H7 (cell line): ENCODE results near the gene ACMSD. TPM values are rescaled to one million over a fixed set of nuclear protein-coding genes. Genes with fewer than 3 reads are reported as not detected.
"Not testable (repeated sequence)": the region's sequence is repeated elsewhere in the genome, so short reads cannot be mapped to it uniquely, and the experiment has no call there.

ENCODE experiments used
- DNase-seq: peaks from one replicate; pipeline ENCODE4 v3.0.0; 2012
- H3K27me3 ChIP-seq: 2 replicates; pipeline ENCODE4 v1.6.0; 2011; ENCODE audit warnings: mild to moderate bottlenecking, low read length; ENCODE audit not compliant: control insufficient read depth, insufficient read depth
- H3K36me3 ChIP-seq: replicated peaks from 2 replicates; pipeline ENCODE4 v1.5.1; 2011; ENCODE audit warnings: low read length; ENCODE audit not compliant: control insufficient read depth, insufficient read depth
- H3K4me3 ChIP-seq: 2 replicates; pipeline ENCODE4 v1.5.1; 2011; ENCODE audit warnings: low read depth, mild to moderate bottlenecking, control low read depth, low read length, moderate library complexity; ENCODE audit not compliant: insufficient read depth
- total RNA-seq: library from RNA; depleted of rRNA; stranded (reverse); fragments of >200 nt; shearing (Covaris generic); gene quantifications from 2 replicates; pipeline ENCODE4 v1.2.3, GENCODE V29; 2014; rRNA removed

Gene ACMSD
- not detected in 2 replicates for total RNA-seq

DNA sequence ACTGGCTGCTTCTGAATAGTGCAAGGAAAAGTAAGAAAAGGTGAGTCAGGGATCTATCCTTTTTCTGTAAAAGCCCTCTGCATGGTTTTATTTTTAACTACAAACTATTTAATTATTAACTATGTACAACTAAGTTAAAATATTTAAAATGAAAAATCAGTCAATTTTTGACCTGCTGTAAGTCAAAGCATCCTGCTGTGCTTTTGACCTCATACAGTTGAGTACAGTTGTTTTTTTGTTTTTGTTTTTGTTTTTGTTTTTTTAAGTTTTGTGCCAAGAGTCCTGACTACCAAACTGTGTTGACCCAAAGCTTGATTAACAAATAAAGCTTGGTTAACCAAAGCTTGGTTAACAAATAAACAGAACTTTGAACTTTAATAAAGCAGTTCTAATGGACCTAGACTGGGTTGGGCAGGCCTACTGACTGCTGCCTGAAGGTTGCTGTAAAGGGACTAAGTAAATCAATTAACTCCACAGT lies at the start of gene ACMSD:
Gene ACMSD, plus strand, starts transcription at position 474 of the 478 bp plus-strand sequence. CDS start 67 bp downstream, outside the sequence.
- DNase-seq, result no peak
- no peaks in the 10 kb centered on the region for H3K36me3 ChIP-seq
- H3K27me3 ChIP-seq, result no peaks in the 10 kb centered on the region
- H3K4me3 ChIP-seq, result no peak within 1 kb of the TSS

DNA sequence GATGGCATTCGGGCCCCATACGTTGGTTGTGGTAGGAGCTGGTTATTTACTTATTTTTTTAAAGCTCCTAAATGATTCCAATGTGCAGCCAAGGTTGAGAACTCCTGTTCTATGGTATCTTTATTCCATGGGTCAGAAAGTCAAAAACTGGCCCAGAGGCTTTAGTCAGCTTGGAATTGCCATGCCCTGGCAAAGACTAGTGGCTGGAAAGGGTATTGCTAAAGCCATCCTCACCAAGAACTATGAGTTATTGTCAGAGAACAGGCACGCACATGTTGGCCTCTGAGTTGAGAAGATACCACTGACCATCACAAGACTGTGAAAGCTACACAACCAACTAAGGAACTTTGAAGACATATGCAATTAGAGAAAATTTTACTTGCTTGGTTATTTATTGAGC lies 47.9 kb upstream of the ACMSD start:
- H3K4me3 ChIP-seq, result no peak overlapping the region
- H3K27me3 ChIP-seq, result no peaks in the 10 kb centered on the region
- peak; percentile 13 for DNase-seq
- H3K36me3 ChIP-seq, result no peaks in the 10 kb centered on the region

DNA sequence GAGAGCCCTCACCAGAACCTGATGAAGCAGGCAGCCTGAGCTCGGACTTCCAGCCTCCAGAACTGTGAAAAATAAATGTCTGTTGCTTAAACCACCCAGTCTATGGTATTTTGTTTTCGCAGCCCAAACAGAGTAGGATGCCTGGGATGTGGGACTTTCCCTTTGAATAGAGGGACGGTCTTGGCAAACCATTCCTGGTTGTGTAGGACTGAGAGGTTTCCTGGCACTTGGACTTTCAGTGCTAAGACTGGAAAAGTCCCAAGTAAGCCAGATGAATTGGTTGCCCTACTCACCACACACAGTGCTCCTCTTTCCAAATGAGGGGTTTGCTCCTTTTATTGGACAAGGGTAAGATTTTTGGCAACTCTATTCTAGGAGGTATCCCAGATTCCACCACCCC lies 46.8 kb upstream of the ACMSD start:
- no peak for DNase-seq
- H3K27me3 ChIP-seq, result no peaks in the 10 kb centered on the region
- H3K36me3 ChIP-seq, result no peaks in the 10 kb centered on the region
- H3K4me3 ChIP-seq, result no peak overlapping the region

DNA sequence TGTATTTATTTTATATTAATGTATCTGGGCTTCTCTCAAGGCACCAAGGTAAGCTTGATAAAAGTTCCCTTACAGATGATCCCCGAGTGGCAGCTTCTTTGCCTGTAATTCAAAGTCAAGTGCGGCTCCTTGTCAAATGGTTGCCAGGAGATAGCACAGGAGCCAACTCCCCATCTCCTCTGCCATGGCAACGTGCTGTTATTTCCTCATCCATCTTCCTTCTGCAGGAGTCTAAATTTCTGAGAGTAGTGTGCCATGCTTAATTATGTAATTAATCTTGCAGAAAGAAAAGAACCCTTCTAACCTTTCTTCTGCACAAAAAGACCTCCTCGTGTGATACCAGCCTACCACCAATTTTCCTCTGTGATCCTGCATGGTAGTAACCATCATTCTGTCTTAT lies 46.2 kb upstream of the ACMSD start:
- no peaks in the 10 kb centered on the region for H3K36me3 ChIP-seq
- no peak for DNase-seq
- H3K27me3 ChIP-seq, result no peaks in the 10 kb centered on the region
- no peak overlapping the region for H3K4me3 ChIP-seq

DNA sequence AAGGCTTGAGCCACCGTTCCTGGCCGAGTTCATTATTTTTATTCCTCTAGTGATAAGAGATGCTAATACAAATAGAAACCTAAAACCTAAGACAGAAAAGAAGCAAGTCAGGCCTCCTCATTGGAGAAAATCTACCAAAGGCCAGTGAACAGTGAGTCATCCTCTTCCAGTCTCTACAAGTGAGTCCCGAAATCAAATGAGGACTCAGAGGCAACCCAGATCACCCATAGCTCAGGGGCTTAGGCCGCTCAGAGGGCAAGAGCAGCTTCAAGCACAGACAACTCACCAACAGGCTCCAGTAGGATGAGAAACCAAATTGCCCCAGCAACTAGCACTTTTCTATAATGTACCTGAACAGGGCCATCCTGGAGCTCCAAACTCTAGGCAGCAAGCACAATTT lies 42.7 kb upstream of the ACMSD start:
- Histone ChIP-seq H3K27me3 (no peaks in the 10 kb centered on the region), H3K36me3 (no peaks in the 10 kb centered on the region), H3K4me3 (no peak overlapping the region)
- no peak for DNase-seq

DNA sequence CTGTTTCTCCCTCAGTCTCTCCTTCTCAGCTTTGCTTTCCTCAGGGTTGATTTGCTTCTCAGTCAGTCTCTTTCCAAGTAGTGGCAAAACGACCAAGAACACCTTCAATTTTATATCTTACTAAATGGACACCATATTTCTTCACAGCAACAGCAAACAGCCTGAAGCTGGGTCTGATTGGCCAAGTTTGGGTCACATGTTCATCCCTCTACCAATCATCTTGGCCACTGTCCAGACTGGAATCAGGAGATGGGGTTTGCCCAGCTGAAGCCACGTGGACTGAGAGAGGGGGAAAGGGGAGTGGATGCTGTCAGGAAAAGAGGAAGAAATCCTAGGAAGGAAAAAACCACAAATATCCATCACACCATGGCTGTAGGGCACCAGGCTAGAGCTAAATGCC lies 42.0 kb upstream of the ACMSD start:
- DNase-seq, result no peak
- Histone ChIP-seq H3K36me3 (no peaks in the 10 kb centered on the region), H3K4me3 (no peak overlapping the region), H3K27me3 (no peaks in the 10 kb centered on the region)

DNA sequence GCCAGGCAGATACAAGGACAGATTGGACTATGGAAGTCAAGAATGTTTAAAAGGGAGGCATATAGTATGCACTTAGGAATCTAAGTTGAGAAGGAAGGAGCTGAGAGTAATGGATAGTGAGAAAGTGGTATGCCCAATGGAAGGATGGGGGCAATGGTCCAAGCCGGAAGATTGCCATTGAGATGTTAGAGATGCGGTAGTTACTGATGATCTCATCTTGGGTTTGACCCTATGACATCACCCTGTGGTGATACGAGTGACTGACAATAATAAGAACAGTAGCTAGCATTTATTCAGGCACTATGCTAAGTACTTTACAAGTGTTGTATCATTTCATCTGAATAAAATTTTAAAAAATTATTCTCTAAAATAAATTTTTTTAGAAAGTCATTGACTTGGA lies 38.5 kb upstream of the ACMSD start:
- H3K4me3 ChIP-seq, result no peak overlapping the region
- no peaks in the 10 kb centered on the region for H3K27me3 ChIP-seq
- no peak for DNase-seq
- no peaks in the 10 kb centered on the region for H3K36me3 ChIP-seq

DNA sequence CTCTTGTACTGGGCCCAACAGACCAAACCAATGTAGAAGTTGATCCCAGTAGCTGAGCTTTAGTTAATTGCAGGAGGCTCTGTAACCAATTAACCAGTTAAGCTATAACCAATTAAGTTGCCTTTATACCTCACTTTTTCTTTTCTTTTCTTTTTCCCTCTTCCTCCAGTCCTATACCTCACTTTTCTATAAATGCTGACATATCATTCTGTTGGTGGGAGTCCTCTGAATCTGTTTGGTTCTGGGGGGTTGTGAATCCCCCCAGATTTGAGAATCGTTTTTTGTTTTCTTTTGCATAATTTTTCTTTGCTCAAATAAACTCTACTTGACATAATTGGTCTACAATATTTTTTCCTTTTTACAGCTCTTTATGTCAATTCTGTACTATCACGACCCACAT lies 38.1 kb upstream of the ACMSD start:
- no peaks in the 10 kb centered on the region for H3K27me3 ChIP-seq
- no peak for DNase-seq
- no peaks in the 10 kb centered on the region for H3K36me3 ChIP-seq
- no peak overlapping the region for H3K4me3 ChIP-seq

DNA sequence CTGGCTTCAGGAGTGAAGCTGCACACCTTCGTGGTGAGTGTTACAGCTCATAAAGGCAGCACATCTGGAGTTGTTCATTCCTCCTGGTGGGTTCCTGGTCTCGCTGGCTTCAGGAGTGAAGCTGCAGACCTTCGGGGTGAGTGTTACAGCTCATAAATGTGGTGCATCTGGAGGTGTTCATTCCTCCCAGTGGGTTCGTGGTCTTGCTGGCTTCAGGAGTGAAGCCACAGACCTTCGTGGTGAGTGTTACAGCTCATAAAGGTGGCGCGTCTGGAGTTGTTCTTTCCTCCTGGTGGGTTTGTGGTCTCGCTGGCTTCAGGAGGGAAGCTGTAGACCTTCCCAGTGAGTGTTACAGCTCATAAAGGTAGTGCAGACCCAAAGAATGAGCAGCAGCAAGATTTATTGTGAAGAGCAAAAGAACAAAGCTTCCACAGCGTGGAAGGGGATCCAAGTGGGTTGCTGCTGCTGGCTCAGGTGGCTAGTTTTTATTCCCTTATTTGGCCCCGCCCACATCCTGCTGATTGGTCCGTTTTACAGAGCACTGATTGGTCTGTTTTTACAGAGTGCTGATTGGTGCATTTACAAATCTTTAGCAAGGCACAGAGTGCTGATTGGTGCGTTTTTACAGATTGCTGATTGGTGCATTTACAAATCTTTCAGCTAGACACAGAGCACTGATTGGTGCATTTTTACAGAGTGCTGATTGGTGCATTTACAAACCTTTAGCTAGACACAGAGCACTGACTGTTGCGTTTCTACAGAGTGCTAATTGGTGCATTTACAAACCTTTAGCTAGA lies 34.6 kb upstream of the ACMSD start:
- DNase-seq, H3K27me3 ChIP-seq, H3K36me3 ChIP-seq, H3K4me3 ChIP-seq: not testable (repeated sequence)

DNA sequence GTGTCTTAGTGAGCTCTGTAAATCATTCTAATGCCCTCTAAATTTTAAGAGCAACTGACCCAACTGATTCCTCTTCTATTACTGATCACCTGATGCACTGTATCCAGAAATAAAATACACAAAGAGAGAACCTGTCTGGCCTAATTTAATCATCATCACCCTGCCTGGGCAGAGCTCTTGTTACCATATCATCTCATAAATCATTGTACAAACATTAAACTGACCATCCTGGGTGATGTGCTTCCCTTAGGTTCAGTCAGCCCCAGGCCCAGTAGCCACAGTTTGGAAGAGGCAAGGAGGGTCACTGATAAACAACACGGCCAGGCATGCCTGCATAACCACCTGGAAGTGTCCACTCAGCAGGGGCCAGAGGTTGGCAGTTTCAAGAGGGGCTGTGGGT lies 22.7 kb upstream of the ACMSD start:
- Histone ChIP-seq H3K27me3 (no peaks in the 10 kb centered on the region), H3K36me3 (no peaks in the 10 kb centered on the region), H3K4me3 (no peak overlapping the region)
- no peak for DNase-seq

DNA sequence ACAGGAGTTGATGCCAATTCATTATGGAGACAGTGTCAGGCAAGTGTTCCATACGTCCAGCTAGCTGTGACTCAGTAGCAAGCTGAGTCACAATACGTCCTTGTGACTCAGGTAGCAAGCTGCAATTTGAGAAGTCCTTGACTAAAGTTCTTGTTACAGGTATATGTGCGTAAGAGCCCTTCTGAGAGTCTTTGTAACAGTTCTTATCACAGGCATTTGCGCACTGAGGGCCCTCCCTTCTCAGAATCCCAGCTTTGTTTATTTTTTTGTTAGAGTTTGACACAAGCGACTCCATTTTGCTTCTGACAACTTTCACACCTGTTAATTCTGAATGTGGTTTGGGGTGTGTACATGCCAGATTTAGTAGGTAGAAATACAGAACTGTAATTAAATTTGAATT lies 20.1 kb upstream of the ACMSD start:
- Histone ChIP-seq H3K27me3 (no peaks in the 10 kb centered on the region), H3K36me3 (no peaks in the 10 kb centered on the region), H3K4me3 (no peak overlapping the region)
- DNase-seq, result no peak

DNA sequence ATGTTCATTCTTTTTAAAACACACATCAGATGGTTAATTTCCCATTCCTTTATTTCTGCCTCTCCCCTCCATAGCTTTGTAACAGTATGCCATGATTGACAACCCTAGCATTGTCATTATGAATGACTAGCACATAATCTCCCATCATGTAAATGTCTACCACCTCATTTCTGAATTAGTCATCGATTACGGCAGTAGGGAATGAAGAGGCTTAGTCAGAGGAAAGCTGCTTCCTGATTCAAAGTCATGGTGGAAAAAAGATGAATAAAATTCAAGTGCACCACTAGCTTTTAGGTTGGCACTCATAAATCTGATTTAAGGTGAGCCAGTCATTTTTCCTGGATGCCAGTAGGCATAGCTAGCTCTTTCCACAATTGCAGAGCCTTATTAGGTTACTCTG lies 19.1 kb upstream of the ACMSD start:
- no peak for DNase-seq
- Histone ChIP-seq H3K27me3 (no peaks in the 10 kb centered on the region), H3K4me3 (no peak overlapping the region), H3K36me3 (no peaks in the 10 kb centered on the region)

DNA sequence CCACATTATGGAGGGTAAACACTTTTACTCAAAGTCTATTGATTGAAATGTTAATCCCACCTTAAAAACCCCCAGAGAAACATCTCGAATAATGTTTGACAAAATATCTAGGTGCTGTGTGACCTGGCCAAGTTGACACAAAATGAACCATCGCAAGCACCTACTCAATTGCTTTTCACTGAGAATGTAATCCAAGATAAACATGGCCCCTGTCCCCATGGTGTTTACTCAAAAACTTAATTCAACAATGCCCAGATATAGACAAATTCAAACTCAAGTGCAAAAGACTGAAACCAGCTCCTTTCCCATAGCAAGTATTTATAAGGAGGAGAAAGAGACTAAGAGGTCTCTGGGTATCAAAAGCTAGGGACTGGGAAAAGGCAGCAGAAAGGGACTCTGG lies 15.0 kb upstream of the ACMSD start:
- H3K27me3 ChIP-seq, result no peaks in the 10 kb centered on the region
- no peaks in the 10 kb centered on the region for H3K36me3 ChIP-seq
- no peak overlapping the region for H3K4me3 ChIP-seq
- DNase-seq, result no peak

DNA sequence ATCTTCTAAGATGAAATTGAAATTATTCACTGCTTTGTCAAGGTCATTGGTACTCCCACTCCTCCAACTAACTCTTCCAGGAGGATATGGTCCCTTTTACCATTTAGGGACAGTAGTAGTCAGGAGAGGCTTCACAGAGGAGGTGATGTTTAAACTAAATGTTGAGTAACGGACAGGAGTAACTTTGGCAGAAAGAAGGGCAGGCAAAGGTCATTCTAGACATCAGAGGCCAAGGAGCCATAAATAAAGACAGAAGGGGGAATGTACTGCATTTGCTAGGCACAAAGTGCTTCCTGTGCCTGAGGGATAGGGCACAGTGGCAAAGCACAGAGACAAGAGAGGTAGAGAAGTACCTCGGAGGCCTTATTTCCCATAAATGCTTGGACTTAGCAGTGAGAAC lies 14.6 kb upstream of the ACMSD start:
- no peak overlapping the region for H3K4me3 ChIP-seq
- H3K36me3 ChIP-seq, result no peaks in the 10 kb centered on the region
- H3K27me3 ChIP-seq, result no peaks in the 10 kb centered on the region
- no peak for DNase-seq

DNA sequence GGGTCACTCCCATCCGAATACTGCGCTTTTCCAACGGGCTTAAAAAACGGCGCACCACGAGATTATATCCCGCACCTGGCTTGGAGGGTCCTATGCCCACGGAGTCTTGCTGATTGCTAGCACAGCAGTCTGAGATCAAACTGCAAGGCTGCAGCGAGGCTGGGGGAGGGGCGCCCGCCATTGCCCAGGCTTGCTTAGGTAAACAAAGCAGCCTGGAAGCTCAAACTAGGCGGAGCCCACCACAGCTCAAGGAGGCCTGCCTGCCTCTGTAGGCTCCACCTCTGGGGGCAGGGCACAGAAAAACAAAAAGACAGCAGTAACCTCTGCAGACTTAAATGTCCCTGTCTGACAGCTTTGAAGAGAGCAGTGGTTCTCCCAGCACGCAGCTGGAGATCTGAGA lies 12.7 kb upstream of the ACMSD start:
- not testable (repeated sequence) for H3K4me3 ChIP-seq, H3K27me3 ChIP-seq, H3K36me3 ChIP-seq, DNase-seq

DNA sequence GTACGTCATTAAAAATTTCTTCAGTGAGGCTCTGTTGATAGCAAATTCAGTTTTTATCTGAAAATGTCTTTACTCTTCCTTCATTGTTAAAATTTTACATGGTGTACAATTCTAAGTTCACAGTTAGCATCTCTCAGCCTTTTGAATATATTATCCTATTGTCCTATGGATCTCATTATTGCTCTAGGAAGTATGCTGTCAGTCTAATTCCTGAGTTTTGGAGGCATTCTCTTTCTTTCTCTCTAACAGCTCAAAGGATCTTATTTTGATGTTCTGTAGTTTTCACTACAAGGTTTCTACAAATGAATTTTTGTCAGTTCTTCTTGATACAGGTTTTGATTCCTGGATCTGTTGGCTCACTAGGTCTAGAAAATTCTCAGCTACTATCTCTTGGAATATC lies 2.9 kb upstream of the ACMSD start:
- no peak overlapping the region for H3K4me3 ChIP-seq
- no peaks in the 10 kb centered on the region for H3K27me3 ChIP-seq
- H3K36me3 ChIP-seq, result no peaks in the 10 kb centered on the region
- no peak for DNase-seq
